Liver (tissue), 9 donors: ENCODE measurements around the gene SLC6A7. TPM values are rescaled to one million over a fixed set of nuclear protein-coding genes. Genes with fewer than 3 reads are reported as not detected.

Experiments used
- DNase-seq: peaks from one replicate; pipeline ENCODE4 v3.0.0-alpha.2; 2017; ENCODE audit warnings: low spot score
- H3K27ac ChIP-seq, 2 donors: one replicate each; pipeline ENCODE4 v1.7.0; 2013; ENCODE audit warnings: inconsistent platforms in 2 of 2, low read length in 2 of 2, control low read depth in 1 of 2, low read depth in 1 of 2, mild to moderate bottlenecking in 1 of 2
- H3K27me3 ChIP-seq, 4 donors: one replicate each; pipeline versions ENCODE4 v1.6.1 to v1.7.0; 2013; ENCODE audit warnings: low read length in 3 of 4, inconsistent platforms in 1 of 4, mild to moderate bottlenecking in 1 of 4, moderate library complexity in 1 of 4; ENCODE audit not compliant: control insufficient read depth in 4 of 4, insufficient read depth in 4 of 4
- H3K36me3 ChIP-seq, 4 donors: one replicate each; pipeline versions ENCODE4 v1.6.1 to v1.7.0; 2013; ENCODE audit warnings: low read length in 3 of 4, mild to moderate bottlenecking in 3 of 4, low read depth in 1 of 4, moderate library complexity in 1 of 4; ENCODE audit not compliant: control insufficient read depth in 4 of 4, insufficient read depth in 3 of 4
- H3K4me1 ChIP-seq, 4 donors: one replicate each; pipeline versions ENCODE4 v1.6.1 to v1.7.0; 2013; ENCODE audit warnings: low read length in 3 of 4, mild to moderate bottlenecking in 3 of 4, moderate library complexity in 1 of 4; ENCODE audit not compliant: control insufficient read depth in 4 of 4, insufficient read depth in 4 of 4
- H3K4me3 ChIP-seq, 3 donors: one replicate each; pipeline versions ENCODE4 v1.6.1 to v1.7.0; 2013; ENCODE audit warnings: low read length in 3 of 3, control low read depth in 1 of 3, low read depth in 1 of 3, mild to moderate bottlenecking in 1 of 3
- H3K9ac ChIP-seq, 2 donors: one replicate each; pipeline ENCODE4 v1.7.0; 2013; ENCODE audit warnings: low read length in 2 of 2, mild to moderate bottlenecking in 2 of 2, moderate library complexity in 2 of 2, control low read depth in 1 of 2, low read depth in 1 of 2
- H3K9me3 ChIP-seq, 4 donors: one replicate each; pipeline versions ENCODE4 v1.6.1 to v1.7.0; 2013; ENCODE audit warnings: low read length in 3 of 4; ENCODE audit not compliant: control insufficient read depth in 4 of 4
- FOXA1 ChIP-seq: IDR thresholded peaks from 2 replicates; pipeline ENCODE4 v1.6.1; 2016; ENCODE audit warnings: antibody characterized with exemption
- FOXA2 ChIP-seq: IDR thresholded peaks from 2 replicates; pipeline ENCODE4 v1.6.1; 2016; ENCODE audit warnings: antibody characterized with exemption
- HNF4A ChIP-seq, 2 donors: conservative IDR thresholded peaks; 2 replicates each; pipeline ENCODE4 v1.6.1; 2016; ENCODE audit warnings: antibody characterized with exemption in 2 of 2, mild to moderate bottlenecking in 2 of 2
- NR2F2 ChIP-seq: IDR thresholded peaks from 2 replicates; pipeline ENCODE4 v1.6.1; 2016; ENCODE audit warnings: antibody characterized with exemption
- RAD21 ChIP-seq, 2 donors: IDR thresholded peaks; 2 replicates each; pipeline ENCODE4 v1.6.1; 2016; ENCODE audit warnings: antibody characterized with exemption in 2 of 2, mild to moderate bottlenecking in 2 of 2
- TAF1 ChIP-seq: conservative IDR thresholded peaks from 2 replicates; pipeline ENCODE4 v1.6.1; 2016; ENCODE audit warnings: antibody characterized with exemption, mild to moderate bottlenecking
- WGBS: extraction: QIAGEN DNeasy Blood & Tissue Kit; methylation state at CpG from one replicate; pipeline ENCODE4 v1.1.7; 2013; 5-methylcytosine and 5-hydroxymethylcytosine counted together
- polyA plus RNA-seq, 2 donors: library from polyadenylated mRNA; stranded (reverse) in 1 of 2; unstranded in 1 of 2; fragments of 200-250 nt in 1 of 2; fragments of >200 nt in 1 of 2; fragmentation: Nextera tagmentation in 1 of 2; extraction: Ambion mirVana in 1 of 2; gene quantifications; one replicate each; pipeline versions ENCODE4 v1.2.1 to v1.2.3, GENCODE V29; 2013 to 2015
- total RNA-seq, 2 donors: library from RNA; depleted of rRNA; stranded (reverse); fragments of >200 nt; gene quantifications; one replicate each; pipeline ENCODE4 v1.2.3, GENCODE V29; 2014
- TF ChIP-seq, protein P1 (sequence below): IDR thresholded peaks from 2 replicates; pipeline ENCODE4 v1.6.1; 2016; ENCODE audit warnings: antibody characterized with exemption
- TF ChIP-seq, protein P2 (sequence below): IDR thresholded peaks from 2 replicates; pipeline ENCODE4 v1.6.1; 2016; ENCODE audit warnings: antibody characterized with exemption
- TF ChIP-seq, protein P3 (sequence below): IDR thresholded peaks from 2 replicates; pipeline ENCODE4 v1.6.1; 2016; ENCODE audit warnings: antibody characterized with exemption
- donor health status: healthy.
- donor health status: healthy.
- donor health status: healthy.
- donor health status: healthy.
- donor health status: healthy.

The SLC6A7 gene
- total and polyA plus RNA-seq, 4 donors, result not detected

DNA sequence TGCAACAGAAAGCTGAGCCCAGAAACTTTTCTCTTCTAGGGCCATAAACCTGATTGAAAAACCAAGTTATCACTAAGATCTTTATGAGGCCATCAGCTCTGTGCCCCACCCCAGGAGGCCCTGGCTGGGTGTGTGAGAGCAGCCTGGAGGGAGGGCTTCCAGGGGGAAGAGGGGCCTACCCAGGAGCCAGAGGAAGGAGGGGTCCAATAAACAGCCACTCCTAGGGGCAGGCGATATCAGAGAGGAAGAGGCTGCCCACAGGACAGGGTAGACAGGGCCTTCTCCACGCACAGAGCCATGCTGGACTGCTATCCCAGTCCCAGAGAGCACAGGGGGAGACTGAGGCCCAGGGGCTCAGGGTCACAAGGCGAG lies 27.7 kb upstream of the SLC6A7 start (continued):
- TF ChIP-seq, protein P1, sequence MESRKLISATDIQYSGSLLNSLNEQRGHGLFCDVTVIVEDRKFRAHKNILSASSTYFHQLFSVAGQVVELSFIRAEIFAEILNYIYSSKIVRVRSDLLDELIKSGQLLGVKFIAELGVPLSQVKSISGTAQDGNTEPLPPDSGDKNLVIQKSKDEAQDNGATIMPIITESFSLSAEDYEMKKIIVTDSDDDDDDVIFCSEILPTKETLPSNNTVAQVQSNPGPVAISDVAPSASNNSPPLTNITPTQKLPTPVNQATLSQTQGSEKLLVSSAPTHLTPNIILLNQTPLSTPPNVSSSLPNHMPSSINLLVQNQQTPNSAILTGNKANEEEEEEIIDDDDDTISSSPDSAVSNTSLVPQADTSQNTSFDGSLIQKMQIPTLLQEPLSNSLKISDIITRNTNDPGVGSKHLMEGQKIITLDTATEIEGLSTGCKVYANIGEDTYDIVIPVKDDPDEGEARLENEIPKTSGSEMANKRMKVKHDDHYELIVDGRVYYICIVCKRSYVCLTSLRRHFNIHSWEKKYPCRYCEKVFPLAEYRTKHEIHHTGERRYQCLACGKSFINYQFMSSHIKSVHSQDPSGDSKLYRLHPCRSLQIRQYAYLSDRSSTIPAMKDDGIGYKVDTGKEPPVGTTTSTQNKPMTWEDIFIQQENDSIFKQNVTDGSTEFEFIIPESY, result no peak
- TF ChIP-seq FOXA2, result no peak

DNA sequence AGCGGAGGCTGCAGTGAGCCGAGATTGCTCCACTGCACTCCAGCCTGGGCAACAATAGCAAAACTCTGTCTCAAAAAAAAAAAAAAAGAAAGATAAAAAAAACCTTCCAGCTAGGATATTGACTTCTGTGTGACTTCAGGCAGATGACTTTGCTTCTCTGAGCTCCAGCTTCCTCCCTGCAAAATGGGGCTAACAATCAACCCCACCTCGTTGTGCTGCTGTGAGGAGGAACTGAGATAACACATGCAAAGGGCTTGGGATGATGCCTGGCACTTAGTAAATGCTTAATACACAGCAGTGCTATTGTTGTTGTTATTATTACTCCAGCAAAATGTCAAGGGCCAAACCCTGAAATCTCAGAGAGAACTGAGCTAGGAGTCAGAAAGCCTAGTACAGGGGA lies 26.8 kb upstream of the SLC6A7 start:
- Histone ChIP-seq H3K4me3 (no peak overlapping the region), H3K9me3 (no peaks in the 10 kb centered on the region), H3K27me3 (peaks cover 0 to 4% (median 0%) of the 10 kb centered on the region in 4 donors), H3K27ac (no peak overlapping the region), H3K4me1 (peaks cover 0 to 4% (median 0%) of the 10 kb centered on the region in 4 donors), H3K36me3 (no peaks in the 10 kb centered on the region), H3K9ac (no peak overlapping the region)
- no peak for TF ChIP-seq HNF4A (conservative IDR thresholded peaks at IDR 0.05)
- TF ChIP-seq TAF1, result no peak
- TF ChIP-seq, protein P2, sequence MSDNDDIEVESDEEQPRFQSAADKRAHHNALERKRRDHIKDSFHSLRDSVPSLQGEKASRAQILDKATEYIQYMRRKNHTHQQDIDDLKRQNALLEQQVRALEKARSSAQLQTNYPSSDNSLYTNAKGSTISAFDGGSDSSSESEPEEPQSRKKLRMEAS, result no peak
- no peak for TF ChIP-seq FOXA1
- TF ChIP-seq, protein P1, result no peak
- no peak for TF ChIP-seq RAD21 (IDR thresholded peaks at IDR 0.05)
- TF ChIP-seq, protein P3, sequence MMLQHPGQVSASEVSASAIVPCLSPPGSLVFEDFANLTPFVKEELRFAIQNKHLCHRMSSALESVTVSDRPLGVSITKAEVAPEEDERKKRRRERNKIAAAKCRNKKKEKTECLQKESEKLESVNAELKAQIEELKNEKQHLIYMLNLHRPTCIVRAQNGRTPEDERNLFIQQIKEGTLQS, result no peak
- DNase-seq, result no peak
- 80% methylated on average over 3 of the region's 3 CpGs for WGBS

DNA sequence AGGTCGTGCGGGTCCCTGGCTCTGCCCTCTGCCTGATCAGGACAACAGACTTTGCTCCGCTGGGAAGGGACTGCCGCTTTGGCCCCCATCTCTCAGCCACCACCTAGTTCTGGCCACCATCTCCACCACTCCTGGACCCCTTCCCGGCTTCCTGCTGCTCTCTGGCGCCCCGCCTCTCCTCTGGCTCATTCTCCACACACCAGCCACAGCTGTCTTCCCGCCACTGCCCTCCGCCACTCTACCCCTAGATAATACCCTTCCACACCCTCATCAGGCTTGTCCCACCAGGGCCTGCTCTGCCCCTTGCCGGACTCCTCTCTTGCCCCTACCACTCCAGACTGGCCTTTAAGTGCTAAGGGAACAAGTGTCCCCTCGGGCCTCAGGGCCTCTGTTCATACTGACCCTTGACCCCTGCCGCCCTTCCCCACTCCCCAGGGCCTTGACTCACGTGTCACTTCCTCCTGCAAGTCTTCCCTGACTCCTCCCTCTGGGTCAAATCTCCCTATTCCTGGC lies 26.3 kb upstream of the SLC6A7 start:
- H3K9ac ChIP-seq, result no peak overlapping the region
- no peak overlapping the region for H3K27ac ChIP-seq

More for the DNA sequence above, 26.3 kb upstream of the SLC6A7 start:
- no peak for DNase-seq
- no peaks in the 10 kb centered on the region for H3K36me3 ChIP-seq
- no peaks in the 10 kb centered on the region for H3K9me3 ChIP-seq
- 62% methylated on average over 13 of the region's 13 CpGs for WGBS
- H3K4me1 ChIP-seq, result peaks cover 0 to 4% (median 0%) of the 10 kb centered on the region in 4 donors
- no peak overlapping the region for H3K4me3 ChIP-seq
- peaks cover 0 to 4% (median 0%) of the 10 kb centered on the region in 4 donors for H3K27me3 ChIP-seq
- TF ChIP-seq, protein P1, result no peak
- TF ChIP-seq NR2F2, result peak; percentile 31
